HUDEP-2 (cell line): ENCODE results near the gene VCL.
"Not testable (repeated sequence)": the region's sequence is repeated elsewhere in the genome, so short reads cannot be mapped to it uniquely, and the experiment has no call there.

ENCODE experiments used
- DNase-seq, 76 experiments: peaks; one replicate each; lab custom pipeline; 2025; ENCODE audit not compliant: unreplicated experiment in 76 of 76; lab: John Stamatoyannopoulos, UW

The VCL gene

GRCh38 chr10:74000892-74001669, 3.2 kb downstream of the VCL start:
- DNase-seq, result no peak

- DNase-seq, result no peak
These were observed 8.4 kb downstream of the VCL start for GRCh38 chr10:74006269-74006668.

- DNase-seq, result peak in 1 of 76 experiments; percentile 16
These were observed 10.4 kb downstream of the VCL start for GRCh38 chr10:74008212-74008731.

- no peak for DNase-seq
These were observed 13.1 kb downstream of the VCL start for GRCh38 chr10:74011017-74011416.

GRCh38 chr10:74011770-74012169, 13.9 kb downstream of the VCL start:
- DNase-seq, result no peak

- no peak for DNase-seq
These were observed 14.6 kb downstream of the VCL start for GRCh38 chr10:74012480-74012879.

GRCh38 chr10:74013004-74013403, 15.1 kb downstream of the VCL start:
- DNase-seq, result no peak

GRCh38 chr10:74014574-74014973, 16.7 kb downstream of the VCL start:
- DNase-seq, result not testable (repeated sequence)

- no peak for DNase-seq
These were observed 20.3 kb downstream of the VCL start for GRCh38 chr10:74018241-74018640.

- peak in 6 of 76 experiments; percentile 8 to 30 (median 20) for DNase-seq
These were observed 23.5 kb downstream of the VCL start for GRCh38 chr10:74021248-74022055.

- DNase-seq, result no peak
These were observed 25.2 kb downstream of the VCL start for GRCh38 chr10:74022926-74023629.

- DNase-seq, result no peak
These were observed 26.7 kb downstream of the VCL start for GRCh38 chr10:74024600-74024999.

GRCh38 chr10:74025380-74025978, 27.6 kb downstream of the VCL start:
- DNase-seq, result no peak

- DNase-seq, result no peak
These were observed 28.6 kb downstream of the VCL start for GRCh38 chr10:74026428-74027015.

- no peak for DNase-seq
These were observed 29.8 kb downstream of the VCL start for GRCh38 chr10:74027702-74028101.

- DNase-seq, result no peak
These were observed 32.0 kb downstream of the VCL start for GRCh38 chr10:74029943-74030342.

- peak in 1 of 76 experiments; percentile 12 for DNase-seq
These were observed 34.3 kb downstream of the VCL start for GRCh38 chr10:74032208-74032607.

GRCh38 chr10:74032900-74033655, 35.2 kb downstream of the VCL start:
- DNase-seq, result no peak

- no peak for DNase-seq
These were observed 35.8 kb downstream of the VCL start for GRCh38 chr10:74033702-74034101.

- no peak for DNase-seq
These were observed 36.4 kb downstream of the VCL start for GRCh38 chr10:74034301-74034700.
